Cardiac muscle cell (in vitro differentiated cells and primary cell): ENCODE data around the gene NKIRAS2. TPM values are rescaled to one million over a fixed set of nuclear protein-coding genes. Genes with fewer than 3 reads are reported as not detected.

Source experiments
- DNase-seq, 2 donors: peaks; one replicate each; pipeline versions ENCODE4 v3.0.0 to v3.0.0-alpha.2; 2010 to 2017; ENCODE audit warnings: low read depth in 1 of 2, low spot score in 1 of 2
- H3K27ac ChIP-seq: fragments of 200-600 bp; sonication (generic); 2 replicates; pipeline ENCODE4 v1.5.1; 2016
- H3K27me3 ChIP-seq: fragments of 200-600 bp; sonication (generic); 2 replicates; pipeline ENCODE4 v1.6.0; 2016; ENCODE audit warnings: control low read depth
- H3K36me3 ChIP-seq: fragments of 200-600 bp; sonication (generic); 2 replicates; pipeline ENCODE4 v1.5.1; 2016; ENCODE audit warnings: control low read depth
- H3K4me1 ChIP-seq: fragments of 200-600 bp; sonication (generic); 2 replicates; pipeline ENCODE4 v1.8.1; 2017; ENCODE audit warnings: low read depth, mild to moderate bottlenecking, mixed run types
- H3K4me3 ChIP-seq: fragments of 200-600 bp; sonication (generic); 2 replicates; pipeline ENCODE4 v1.5.1; 2016; ENCODE audit warnings: mild to moderate bottlenecking
- H3K9me3 ChIP-seq: fragments of 200-600 bp; sonication (generic); 2 replicates; pipeline ENCODE4 v1.5.1; 2017; ENCODE audit warnings: low read depth, mild to moderate bottlenecking, control low read depth
- CTCF ChIP-seq: IDR thresholded peaks from 2 replicates; pipeline ENCODE4 v1.5.1; 2012; ENCODE audit warnings: low read depth, mild to moderate bottlenecking, low read length
- polyA plus RNA-seq: library from polyadenylated mRNA; unstranded; fragments of >200 nt; fragmentation: Nextera tagmentation; extraction: Ambion mirVana; gene quantifications from 2 replicates; pipeline ENCODE4 v1.2.1, GENCODE V29; 2016
- total RNA-seq: library from RNA; depleted of rRNA; stranded (reverse); fragments of >200 nt; gene quantifications from 2 replicates; pipeline ENCODE4 v1.2.3, GENCODE V29; 2016

Gene NKIRAS2
- total RNA-seq (113 and 125 TPM in 2 replicates), polyA plus RNA-seq (98.2 and 107 TPM in 2 replicates)

- no peaks in the 10 kb centered on the region for H3K27me3 ChIP-seq
- H3K4me3 ChIP-seq = peak within 1 kb of the TSS; percentile 97
- H3K9me3 ChIP-seq = no peaks in the 10 kb centered on the region
- peaks cover 13% of the 10 kb centered on the region for H3K4me1 ChIP-seq
- H3K36me3 ChIP-seq = peaks cover 24% of the 10 kb centered on the region
- peak; percentile 93 to 94 for DNase-seq
- TF ChIP-seq CTCF = peak; percentile 85
- peak within 1 kb of the TSS; percentile 93 for H3K27ac ChIP-seq
These were observed at the start of gene NKIRAS2 for GRCh38 chr17:42019509-42020404. NKIRAS2 (plus strand) TSS chr17:42020090; CDS start chr17:42021578, 1,488 bp downstream.

- TF ChIP-seq CTCF = no peak
- DNase-seq = no peak
- peaks cover 19% of the 10 kb centered on the region for H3K36me3 ChIP-seq
These were observed 49.0 kb upstream of the NKIRAS2 start for GRCh38 chr17:41970901-41971331.

GRCh38 chr17:41971721-41972523 lies 48.0 kb upstream of the NKIRAS2 start:
- TF ChIP-seq CTCF = no peak
- no peaks in the 10 kb centered on the region for H3K9me3 ChIP-seq
- H3K36me3 ChIP-seq = peaks cover 29% of the 10 kb centered on the region
- H3K27ac ChIP-seq = peak overlapping the region; percentile 60
- no peak overlapping the region for H3K4me3 ChIP-seq
- H3K27me3 ChIP-seq = no peaks in the 10 kb centered on the region
- no peaks in the 10 kb centered on the region for H3K4me1 ChIP-seq
- DNase-seq = no peak

More at GRCh38 chr17:41970901-41971331, 49.0 kb upstream of the NKIRAS2 start:
- no peak overlapping the region for H3K4me3 ChIP-seq
- no peaks in the 10 kb centered on the region for H3K9me3 ChIP-seq
- no peak overlapping the region for H3K27ac ChIP-seq
- H3K4me1 ChIP-seq = no peaks in the 10 kb centered on the region
- H3K27me3 ChIP-seq = no peaks in the 10 kb centered on the region

GRCh38 chr17:41972571-41973407 lies 47.1 kb upstream of the NKIRAS2 start:
- no peak for DNase-seq
- H3K36me3 ChIP-seq = peaks cover 36% of the 10 kb centered on the region
- H3K27ac ChIP-seq = peak overlapping the region; percentile 60
- no peak overlapping the region for H3K4me3 ChIP-seq
- no peaks in the 10 kb centered on the region for H3K4me1 ChIP-seq
- no peaks in the 10 kb centered on the region for H3K9me3 ChIP-seq
- no peak for TF ChIP-seq CTCF
- no peaks in the 10 kb centered on the region for H3K27me3 ChIP-seq

- H3K9me3 ChIP-seq = no peaks in the 10 kb centered on the region
- H3K27me3 ChIP-seq = no peaks in the 10 kb centered on the region
- DNase-seq = no peak
- peak overlapping the region; percentile 60 for H3K27ac ChIP-seq
- no peak for TF ChIP-seq CTCF
- H3K4me3 ChIP-seq = no peak overlapping the region
- no peaks in the 10 kb centered on the region for H3K4me1 ChIP-seq
- H3K36me3 ChIP-seq = peaks cover 42% of the 10 kb centered on the region
These were observed 46.5 kb upstream of the NKIRAS2 start for GRCh38 chr17:41973408-41973811.
